HUES48 (cell line): ENCODE data around the gene ORM1.

Experiments used
- H3K27ac ChIP-seq: one replicate; pipeline ENCODE4 v1.7.0; 2013; ENCODE audit warnings: low read depth, low read length, inconsistent platforms
- H3K27me3 ChIP-seq: 2 replicates; pipeline ENCODE4 v1.6.1; 2013; ENCODE audit warnings: mild to moderate bottlenecking, low read length; ENCODE audit not compliant: control insufficient read depth, insufficient read depth
- H3K36me3 ChIP-seq: 2 replicates; pipeline ENCODE4 v1.6.1; 2013; ENCODE audit warnings: low read length; ENCODE audit not compliant: control insufficient read depth, insufficient read depth
- H3K4me1 ChIP-seq: 2 replicates; pipeline ENCODE4 v1.6.1; 2013; ENCODE audit warnings: mild to moderate bottlenecking, low read length; ENCODE audit not compliant: control insufficient read depth, insufficient read depth
- H3K4me3 ChIP-seq: 2 replicates; pipeline ENCODE4 v1.5.1; 2013; ENCODE audit warnings: mild to moderate bottlenecking, low read depth, low read length
- H3K9ac ChIP-seq: 2 replicates; pipeline ENCODE4 v1.6.1; 2013; ENCODE audit warnings: mild to moderate bottlenecking, low read depth, low read length, moderate library complexity
- H3K9me3 ChIP-seq: 2 replicates; pipeline ENCODE4 v1.6.1; 2013; ENCODE audit warnings: low read length; ENCODE audit not compliant: control insufficient read depth, insufficient read depth

The ORM1 gene

GRCh38 chr9:114359801-114360200 is 36.9 kb downstream of the ORM1 start:
- Histone ChIP-seq H3K4me1 (no peaks in the 10 kb centered on the region), H3K36me3 (peaks cover 84% of the 10 kb centered on the region)

DNA sequence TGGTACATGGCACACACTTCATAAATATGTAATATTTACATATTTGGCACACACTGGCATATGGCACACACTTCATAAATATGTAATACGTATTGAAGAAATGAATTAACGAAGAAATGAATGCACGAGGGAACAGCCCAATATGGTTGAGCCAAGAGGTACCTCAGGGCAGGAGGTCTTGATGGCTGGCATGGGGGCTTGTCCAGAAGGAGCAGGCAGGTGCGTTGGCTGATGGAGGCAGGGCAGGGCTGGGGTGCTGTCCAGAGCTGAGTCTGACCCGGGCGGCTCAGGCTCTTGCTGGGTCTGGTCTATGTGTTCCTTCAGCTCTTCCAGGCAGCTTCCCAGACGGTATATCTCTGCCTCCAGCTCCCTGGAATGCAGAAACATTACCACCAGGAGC is 38.6 kb downstream of the ORM1 start:
- Histone ChIP-seq H3K36me3 (peaks cover 74% of the 10 kb centered on the region), H3K27me3 (no peaks in the 10 kb centered on the region), H3K4me3 (no peak overlapping the region), H3K4me1 (no peaks in the 10 kb centered on the region), H3K9ac (no peak overlapping the region), H3K27ac (no peak overlapping the region), H3K9me3 (no peaks in the 10 kb centered on the region)

More at GRCh38 chr9:114359801-114360200, 36.9 kb downstream of the ORM1 start:
- Histone ChIP-seq H3K4me3 (no peak overlapping the region), H3K9ac (no peak overlapping the region), H3K27ac (no peak overlapping the region), H3K9me3 (no peaks in the 10 kb centered on the region), H3K27me3 (no peaks in the 10 kb centered on the region)

- Histone ChIP-seq H3K36me3 (peaks cover 73% of the 10 kb centered on the region), H3K4me3 (no peak overlapping the region), H3K9me3 (no peaks in the 10 kb centered on the region), H3K4me1 (no peaks in the 10 kb centered on the region), H3K27ac (no peak overlapping the region), H3K27me3 (no peaks in the 10 kb centered on the region), H3K9ac (no peak overlapping the region)
These were observed 39.5 kb downstream of the ORM1 start for GRCh38 chr9:114362394-114362793.

- Histone ChIP-seq H3K4me3 (no peak overlapping the region), H3K27ac (no peak overlapping the region), H3K9ac (no peak overlapping the region), H3K36me3 (peaks cover 73% of the 10 kb centered on the region), H3K9me3 (no peaks in the 10 kb centered on the region), H3K4me1 (no peaks in the 10 kb centered on the region), H3K27me3 (no peaks in the 10 kb centered on the region)
These were observed 40.5 kb downstream of the ORM1 start for GRCh38 chr9:114363424-114363823.

DNA sequence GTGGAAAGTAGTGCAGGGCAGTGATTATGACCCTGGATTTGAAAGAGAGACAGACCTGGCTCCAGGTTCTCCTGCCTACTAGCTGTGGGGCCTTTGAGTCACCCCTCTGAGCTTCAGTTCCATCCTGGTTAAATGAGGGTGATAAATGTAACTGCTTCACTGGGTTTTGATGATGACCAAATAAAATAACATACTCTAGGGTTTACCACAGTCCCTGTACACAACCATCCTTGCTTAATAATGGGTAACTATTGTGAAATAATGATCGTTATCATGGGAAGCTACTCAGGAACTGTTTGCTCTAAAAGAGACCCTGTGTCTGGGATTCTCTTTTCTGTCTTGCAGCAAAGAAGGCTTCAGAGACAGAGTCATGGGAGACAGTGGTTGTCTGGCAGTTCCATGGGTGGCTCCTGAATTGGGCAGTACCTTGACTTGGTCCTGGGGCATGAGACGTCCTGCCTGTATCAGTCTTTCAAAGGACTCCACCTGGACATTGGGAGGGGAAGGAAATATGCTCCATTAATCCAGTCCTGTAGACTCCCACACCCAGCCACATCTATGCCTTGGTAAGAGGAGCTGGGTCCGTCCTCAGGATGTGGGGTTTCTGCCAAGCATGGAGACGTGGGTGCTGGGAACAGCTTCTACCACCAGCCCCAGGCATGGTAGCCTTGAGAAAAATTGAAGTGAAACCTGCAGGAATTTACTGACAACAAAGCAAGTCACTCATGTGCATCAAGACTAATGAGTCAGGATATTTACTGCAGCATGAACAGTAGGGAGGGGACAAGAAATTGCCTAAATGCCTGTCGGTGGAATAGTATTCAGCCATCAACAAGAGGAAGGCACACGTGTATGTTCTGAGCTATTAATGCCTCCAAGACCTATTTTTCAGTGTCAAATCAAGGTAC is 41.5 kb downstream of the ORM1 start:
- Histone ChIP-seq H3K4me1 (peaks cover 4% of the 10 kb centered on the region; the same call in 1 of the 2 replicates), H3K27me3 (no peaks in the 10 kb centered on the region), H3K9ac (no peak overlapping the region), H3K4me3 (no peak overlapping the region), H3K9me3 (no peaks in the 10 kb centered on the region), H3K27ac (no peak overlapping the region), H3K36me3 (peaks cover 70% of the 10 kb centered on the region)

GRCh38 chr9:114365194-114365593 is 42.3 kb downstream of the ORM1 start:
- H3K27me3 ChIP-seq, result no peaks in the 10 kb centered on the region
- H3K4me3 ChIP-seq, result no peak overlapping the region
- peaks cover 12% of the 10 kb centered on the region for H3K4me1 ChIP-seq
- H3K9me3 ChIP-seq, result no peaks in the 10 kb centered on the region
- no peak overlapping the region for H3K27ac ChIP-seq
- no peak overlapping the region for H3K9ac ChIP-seq
- H3K36me3 ChIP-seq, result peaks cover 62% of the 10 kb centered on the region

DNA sequence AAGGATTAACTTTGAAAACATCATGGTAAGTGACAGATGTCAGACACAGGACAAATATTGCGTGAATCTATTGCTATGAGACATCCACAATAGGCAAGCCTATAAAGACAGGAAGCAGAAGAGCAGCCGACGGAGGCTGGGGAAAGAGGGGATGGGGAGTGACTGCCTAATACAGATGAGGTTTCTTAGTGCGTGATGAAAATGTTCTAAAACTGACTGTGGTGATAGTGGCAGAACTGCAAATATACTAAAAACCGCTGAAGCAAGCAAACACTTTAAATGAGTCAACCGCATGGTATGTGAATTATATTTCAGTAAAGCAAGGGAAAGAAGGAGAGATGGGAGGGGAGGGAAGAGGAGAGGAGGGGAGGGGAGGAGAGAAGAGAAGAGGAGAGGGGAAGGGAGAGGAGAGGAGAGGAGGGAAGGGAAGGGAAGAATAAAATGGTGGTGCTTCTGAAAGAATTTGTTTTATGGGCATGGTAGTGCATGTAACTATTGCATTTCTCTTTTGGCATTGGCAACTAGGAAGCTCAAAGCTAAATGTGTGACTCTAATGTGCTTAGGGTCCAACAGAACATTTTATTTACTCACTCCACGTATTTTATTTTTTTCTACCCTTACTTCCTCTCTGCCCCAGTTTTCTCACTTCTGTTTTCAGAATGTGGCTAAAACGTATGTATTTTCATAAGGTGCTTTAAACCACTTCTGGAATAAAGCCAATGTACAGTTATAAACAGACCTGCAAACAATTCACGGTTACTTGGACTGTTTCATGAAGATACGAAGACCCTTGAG is 43.6 kb downstream of the ORM1 start:
- H3K36me3 ChIP-seq, result peaks cover 49% of the 10 kb centered on the region
- no peak overlapping the region for H3K9ac ChIP-seq
- peaks cover 23% of the 10 kb centered on the region for H3K4me1 ChIP-seq
- no peak overlapping the region for H3K27ac ChIP-seq
- H3K4me3 ChIP-seq, result no peak overlapping the region
- no peaks in the 10 kb centered on the region for H3K9me3 ChIP-seq
- H3K27me3 ChIP-seq, result no peaks in the 10 kb centered on the region

DNA sequence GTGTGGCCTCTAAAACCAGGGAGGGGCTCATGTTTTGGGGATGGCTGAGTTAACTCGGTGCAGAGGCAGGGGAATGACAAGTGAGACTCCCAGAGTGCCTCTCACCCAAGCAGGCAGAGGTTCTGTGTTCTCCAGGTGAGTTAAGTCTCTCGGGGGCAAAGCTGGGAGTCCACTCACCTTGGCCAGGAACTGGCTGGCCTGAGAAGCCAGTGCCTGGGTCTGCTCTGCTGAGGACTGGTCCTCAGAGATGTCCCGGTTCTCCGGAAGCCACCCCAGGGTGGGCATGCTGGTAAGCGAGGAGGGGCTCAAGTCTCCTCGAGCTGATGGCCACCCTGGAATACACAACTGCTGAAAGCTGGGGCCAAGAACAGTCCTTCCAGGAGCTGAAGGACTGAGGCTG is 44.5 kb downstream of the ORM1 start:
- Histone ChIP-seq H3K27me3 (no peaks in the 10 kb centered on the region), H3K9me3 (no peaks in the 10 kb centered on the region), H3K9ac (no peak overlapping the region), H3K27ac (no peak overlapping the region), H3K4me3 (no peak overlapping the region), H3K4me1 (peaks cover 31% of the 10 kb centered on the region), H3K36me3 (peaks cover 42% of the 10 kb centered on the region)

GRCh38 chr9:114367772-114368569 is 45.1 kb downstream of the ORM1 start:
- no peak overlapping the region for H3K4me3 ChIP-seq
- H3K27ac ChIP-seq, result no peak overlapping the region
- no peaks in the 10 kb centered on the region for H3K27me3 ChIP-seq
- H3K9ac ChIP-seq, result no peak overlapping the region
- H3K36me3 ChIP-seq, result peaks cover 40% of the 10 kb centered on the region
- peaks cover 34% of the 10 kb centered on the region for H3K4me1 ChIP-seq
- H3K9me3 ChIP-seq, result no peaks in the 10 kb centered on the region

DNA sequence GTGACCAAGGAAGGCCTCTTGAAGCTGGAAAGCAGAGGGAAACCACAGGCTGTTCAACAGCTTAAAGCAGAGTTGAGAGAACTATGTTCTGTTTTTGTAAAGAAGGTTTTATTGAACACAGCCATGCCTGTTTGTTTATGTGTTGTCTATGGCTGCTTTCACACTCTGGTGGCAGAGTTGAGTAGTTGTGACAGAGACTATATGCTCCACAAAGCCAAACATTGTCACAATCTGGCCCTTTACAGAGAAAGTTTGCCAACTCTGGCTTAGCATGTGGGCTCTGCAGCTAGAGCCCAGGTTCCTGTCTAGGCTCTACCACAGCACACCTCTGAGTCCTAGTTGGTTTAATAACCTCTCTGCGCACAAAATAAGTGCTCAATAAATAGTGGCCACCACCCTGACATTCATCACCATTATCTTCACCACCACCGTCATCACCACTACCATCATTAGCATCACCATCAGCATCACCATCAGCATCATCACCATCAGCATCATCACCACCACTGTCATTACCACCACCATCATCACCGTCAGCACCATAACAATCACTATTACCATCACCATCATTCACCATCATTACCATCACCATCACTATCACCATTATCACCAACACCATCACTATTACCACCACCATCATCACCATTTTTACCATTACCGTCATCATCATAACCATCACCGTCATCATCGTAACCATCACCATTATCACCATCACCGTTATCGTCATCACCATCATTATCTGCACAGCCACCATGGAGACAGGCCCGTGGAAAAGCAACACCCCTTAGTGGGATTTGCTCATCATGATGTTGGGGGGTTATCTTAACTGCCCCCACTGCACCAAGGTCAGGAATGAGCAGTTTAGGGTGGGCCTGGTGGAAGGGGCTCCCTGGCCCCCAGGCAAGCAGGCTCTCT is 46.6 kb downstream of the ORM1 start:
- Histone ChIP-seq H3K9ac (no peak overlapping the region), H3K4me1 (peaks cover 35% of the 10 kb centered on the region), H3K9me3 (no peaks in the 10 kb centered on the region), H3K27ac (peak overlapping the region; percentile 96), H3K4me3 (no peak overlapping the region), H3K36me3 (peaks cover 31% of the 10 kb centered on the region), H3K27me3 (no peaks in the 10 kb centered on the region)
